HPDE6-E6E7 (cell line): ENCODE data around the gene PTGER4.
"Not testable (repeated sequence)": the region's sequence is repeated elsewhere in the genome, so short reads cannot be mapped to it uniquely, and the experiment has no call there.

Experiments
- DNase-seq: peaks from one replicate; pipeline ENCODE4 v3.0.0; 2011; ENCODE audit warnings: missing footprints; ENCODE audit errors: extremely low spot score

The PTGER4 gene

GRCh38 chr5:40679913-40680681, at the start of gene PTGER4:
Gene PTGER4, plus strand, starts transcription at chr5:40679915. Its CDS starts 1,079 bp downstream, at chr5:40680994.
- DNase-seq: no peak

DNA sequence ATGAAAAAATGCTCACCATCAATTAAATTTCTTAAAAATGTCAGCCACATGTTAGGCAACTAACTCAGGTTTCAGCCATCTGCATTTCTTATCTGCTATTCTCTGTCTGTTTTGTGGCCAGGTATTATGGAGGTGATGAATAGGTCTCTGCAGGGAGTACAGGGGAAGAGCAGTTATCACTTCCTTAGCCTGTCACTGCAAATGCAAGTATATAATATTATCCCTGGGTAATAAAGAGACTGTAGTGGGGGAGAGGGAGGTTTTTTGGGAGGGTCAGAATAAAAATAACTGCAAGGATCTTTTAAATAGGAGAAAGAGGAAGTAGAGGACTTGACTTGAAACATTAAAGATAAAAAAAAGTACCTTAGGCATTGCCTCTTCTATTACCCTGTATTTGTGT, 49.6 kb upstream of the PTGER4 start:
- no peak for DNase-seq

- DNase-seq: no peak
Observed at GRCh38 chr5:40631236-40631635, 48.5 kb upstream of the PTGER4 start.

DNA sequence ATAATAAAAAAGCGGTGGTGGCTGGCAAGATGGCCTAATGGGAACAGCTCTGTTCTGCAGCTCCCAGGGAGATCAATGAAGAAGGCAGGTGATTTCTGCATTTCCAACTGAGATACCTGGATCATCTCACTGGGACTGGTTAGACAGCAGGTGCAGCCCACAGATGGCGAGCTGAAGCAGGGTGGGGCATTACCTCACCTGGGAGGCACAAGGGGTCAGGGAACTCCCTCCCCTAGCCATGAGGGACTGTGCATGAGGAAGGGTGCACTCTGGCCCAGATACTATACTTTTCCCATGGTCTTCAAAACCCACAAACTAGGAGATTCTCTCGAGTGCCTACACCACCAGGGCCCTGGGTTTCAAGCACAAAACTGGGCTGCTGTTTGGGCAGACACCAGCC, 45.6 kb upstream of the PTGER4 start:
- no peak for DNase-seq

- DNase-seq: no peak
Observed at GRCh38 chr5:40634593-40634992, 45.1 kb upstream of the PTGER4 start.

- not testable (repeated sequence) for DNase-seq
Observed at GRCh38 chr5:40639531-40639930, 40.2 kb upstream of the PTGER4 start.

- DNase-seq: no peak
Observed at GRCh38 chr5:40646266-40646665, 33.4 kb upstream of the PTGER4 start.

- DNase-seq: no peak
Observed at GRCh38 chr5:40648150-40648549, 31.6 kb upstream of the PTGER4 start.

GRCh38 chr5:40649463-40650030, 30.2 kb upstream of the PTGER4 start:
- no peak for DNase-seq

DNA sequence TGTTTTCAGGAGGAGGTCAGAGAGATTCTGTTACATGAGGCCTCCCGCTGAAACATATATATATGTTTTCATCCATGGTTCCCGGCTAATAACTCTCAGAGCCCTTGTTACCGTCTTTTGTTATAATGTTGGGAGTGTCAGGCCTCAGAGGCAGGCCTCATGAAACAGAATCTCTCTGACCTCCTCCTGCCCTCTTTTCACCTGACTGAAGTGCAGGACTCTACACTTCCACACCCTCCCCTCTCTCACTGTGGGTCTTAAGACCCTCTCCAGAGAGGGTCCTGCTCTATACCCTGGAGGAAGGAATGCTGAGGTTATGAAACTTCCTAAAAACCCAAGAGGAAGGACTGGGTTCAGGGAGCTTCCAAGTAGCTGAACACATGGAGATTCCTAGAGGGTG, 28.5 kb upstream of the PTGER4 start:
- DNase-seq: no peak

- no peak for DNase-seq
Observed at GRCh38 chr5:40652441-40653220, 27.1 kb upstream of the PTGER4 start.

GRCh38 chr5:40653221-40654022, 26.3 kb upstream of the PTGER4 start:
- DNase-seq: no peak

DNA sequence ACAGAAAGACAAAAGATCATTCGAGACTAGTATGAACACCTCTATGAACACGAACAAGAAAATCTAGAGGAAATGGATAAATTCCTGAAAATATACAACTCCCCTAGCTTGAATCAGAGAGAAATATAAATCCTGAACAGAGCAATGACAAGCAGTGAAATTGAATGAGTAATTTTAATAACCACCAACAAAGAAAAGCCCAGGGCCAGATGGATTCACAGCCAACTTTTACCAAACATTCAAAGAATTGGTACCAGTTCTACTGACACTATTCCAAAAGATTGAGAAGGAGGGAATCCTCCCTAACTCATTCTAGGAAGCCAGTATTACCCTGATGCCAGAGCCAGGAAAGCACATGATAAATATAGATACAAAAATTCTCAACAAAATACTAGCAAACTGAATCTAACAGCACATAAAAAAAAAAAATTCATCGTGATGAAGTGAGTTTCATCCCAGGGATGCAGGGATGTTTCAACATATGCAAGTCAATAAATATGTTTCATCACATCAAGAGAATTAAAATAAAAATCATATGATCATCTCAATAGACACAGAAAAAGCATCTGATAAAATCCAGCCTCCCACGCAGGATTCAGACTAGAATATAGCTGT, 25.2 kb upstream of the PTGER4 start:
- no peak for DNase-seq

DNA sequence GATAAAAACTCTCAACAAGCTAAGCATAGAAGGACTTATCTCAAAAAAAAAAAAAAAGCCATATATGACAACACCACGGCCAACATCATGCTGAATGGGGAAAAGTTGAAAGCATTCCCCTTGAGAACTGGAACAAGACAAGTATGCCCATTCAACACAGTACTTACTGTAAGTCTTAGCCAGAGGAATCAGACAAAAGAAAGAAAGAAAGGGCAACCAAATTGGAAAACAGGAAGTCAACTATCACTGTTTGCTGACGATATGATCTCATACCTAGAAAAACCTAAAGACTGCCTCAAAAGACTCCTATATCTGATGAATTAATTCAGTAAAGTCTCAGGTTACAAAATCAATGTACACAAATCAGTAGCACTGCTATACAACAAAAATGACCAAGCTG, 24.6 kb upstream of the PTGER4 start:
- DNase-seq: no peak

DNA sequence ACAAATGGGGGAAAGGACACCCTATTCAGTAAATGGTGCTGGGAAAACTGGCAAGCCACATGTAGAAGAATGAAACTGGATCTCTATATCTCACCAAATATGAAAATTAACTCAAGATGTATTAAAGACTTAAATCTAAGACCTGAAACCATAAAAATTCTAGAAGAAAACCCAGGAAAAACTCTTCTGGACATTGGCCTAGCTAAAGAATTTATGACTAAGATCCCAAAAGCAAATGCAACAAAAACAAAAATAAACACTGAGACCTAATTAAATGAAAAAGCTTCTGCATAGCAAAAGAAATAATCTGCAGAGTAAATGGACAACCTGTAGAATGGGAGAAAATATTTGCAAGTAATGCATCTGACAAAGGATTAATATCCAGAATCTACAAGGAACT, 23.6 kb upstream of the PTGER4 start:
- not testable (repeated sequence) for DNase-seq

GRCh38 chr5:40656766-40657165, 22.9 kb upstream of the PTGER4 start:
- no peak for DNase-seq

GRCh38 chr5:40660751-40661150, 19.0 kb upstream of the PTGER4 start:
- no peak for DNase-seq

GRCh38 chr5:40665635-40666298, 13.9 kb upstream of the PTGER4 start:
- no peak for DNase-seq

GRCh38 chr5:40666657-40667056, 13.1 kb upstream of the PTGER4 start:
- DNase-seq: no peak

- DNase-seq: no peak
Observed at GRCh38 chr5:40667161-40667663, 12.5 kb upstream of the PTGER4 start.
